Duodenal mucosa (tissue), 2 donors: ENCODE measurements around the gene DGKK.

Experiments used
- H3K27ac ChIP-seq: one replicate; pipeline ENCODE4 v1.7.0; 2013; ENCODE audit warnings: low read depth, low read length
- H3K27me3 ChIP-seq, 2 donors: one replicate each; pipeline ENCODE4 v1.7.0; 2013; ENCODE audit warnings: low read length in 2 of 2, control low read depth in 1 of 2; ENCODE audit not compliant: insufficient read depth in 2 of 2, control insufficient read depth in 1 of 2
- H3K36me3 ChIP-seq, 2 donors: one replicate each; pipeline ENCODE4 v1.7.0; 2013; ENCODE audit warnings: low read length in 2 of 2, control low read depth in 1 of 2; ENCODE audit not compliant: insufficient read depth in 2 of 2, control insufficient read depth in 1 of 2
- H3K4me1 ChIP-seq, 2 donors: one replicate each; pipeline ENCODE4 v1.7.0; 2013; ENCODE audit warnings: low read length in 2 of 2, control low read depth in 1 of 2; ENCODE audit not compliant: insufficient read depth in 2 of 2, control insufficient read depth in 1 of 2
- H3K4me3 ChIP-seq, 2 donors: one replicate each; pipeline ENCODE4 v1.7.0; 2013; ENCODE audit warnings: low read length in 2 of 2, low read depth in 1 of 2
- H3K9ac ChIP-seq, 2 donors: one replicate each; pipeline ENCODE4 v1.7.0; 2013; ENCODE audit warnings: low read length in 2 of 2, low read depth in 1 of 2
- H3K9me3 ChIP-seq, 2 donors: one replicate each; pipeline ENCODE4 v1.7.0; 2013; ENCODE audit warnings: low read length in 2 of 2, control low read depth in 1 of 2; ENCODE audit not compliant: control insufficient read depth in 1 of 2

DGKK gene

DNA sequence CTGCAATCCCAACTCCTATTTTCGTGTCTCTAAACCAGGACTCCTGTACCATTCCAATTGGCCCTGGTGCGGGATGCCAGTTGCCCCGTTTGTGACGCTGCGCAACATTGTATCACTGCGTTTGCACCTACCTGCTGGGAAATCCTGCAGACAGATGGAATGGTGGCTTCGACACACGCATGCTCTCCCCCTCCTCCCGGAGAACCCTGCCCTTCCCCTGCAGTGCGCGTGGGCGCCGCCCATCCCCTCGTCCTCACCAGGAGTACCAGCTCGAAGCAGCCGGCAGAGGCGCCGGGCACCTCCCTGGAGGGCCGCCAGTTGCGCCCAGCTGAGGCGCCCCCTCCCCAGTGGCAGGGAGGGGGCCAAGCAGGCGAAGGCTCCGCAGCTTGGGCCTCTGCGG lies 1.4 kb downstream of the DGKK start:
- no peaks in the 10 kb centered on the region for H3K36me3 ChIP-seq
- no peak overlapping the region for H3K9ac ChIP-seq
- H3K9me3 ChIP-seq, result no peaks in the 10 kb centered on the region
- H3K4me1 ChIP-seq, result no peaks in the 10 kb centered on the region
- no peak overlapping the region for H3K4me3 ChIP-seq
- H3K27me3 ChIP-seq, result peaks cover 20 to 40% of the 10 kb centered on the region in 2 donors
- H3K27ac ChIP-seq, result no peak overlapping the region

DNA sequence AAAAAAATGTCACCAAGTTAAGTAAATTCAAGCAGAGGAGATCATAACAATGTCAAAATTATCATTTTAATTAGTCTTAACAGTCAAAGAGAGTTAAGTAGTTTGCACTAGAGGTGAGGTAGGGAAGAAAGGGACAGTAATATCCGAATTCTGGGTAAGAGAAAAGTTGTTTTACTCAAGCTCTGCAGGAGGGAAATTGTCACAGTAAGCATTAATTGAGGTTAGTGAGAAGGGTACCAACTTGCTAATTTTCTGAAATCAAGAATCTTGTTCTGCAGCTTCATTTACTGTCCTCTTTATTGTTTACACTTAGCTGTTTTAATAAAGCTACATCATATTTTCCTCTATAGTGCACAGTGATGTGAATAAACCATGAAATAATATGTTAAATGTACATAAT lies 11.0 kb downstream of the DGKK start:
- H3K9me3 ChIP-seq, result no peaks in the 10 kb centered on the region

DNA sequence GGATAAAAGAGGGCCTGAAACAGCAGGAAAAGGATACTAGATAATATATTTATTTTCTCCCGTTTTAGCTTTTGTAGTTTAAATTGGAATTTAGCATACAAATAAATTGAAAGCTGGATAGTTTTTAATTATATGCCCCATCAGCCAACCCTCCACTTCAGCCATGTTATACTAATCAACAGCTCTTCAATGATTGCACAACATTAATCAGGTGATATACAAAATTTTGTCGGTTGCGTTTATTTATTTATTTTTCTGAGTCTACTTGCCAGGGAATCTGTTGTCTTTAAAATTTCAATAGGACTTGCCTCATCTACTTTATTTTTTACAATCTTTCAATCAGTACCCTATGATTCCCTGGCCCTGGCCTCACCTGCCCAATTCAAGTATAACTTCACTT lies 12.1 kb downstream of the DGKK start:
- H3K9ac ChIP-seq, result no peak overlapping the region
- H3K4me3 ChIP-seq, result no peak overlapping the region
- no peaks in the 10 kb centered on the region for H3K9me3 ChIP-seq
- no peaks in the 10 kb centered on the region for H3K4me1 ChIP-seq
- no peaks in the 10 kb centered on the region for H3K27me3 ChIP-seq
- H3K27ac ChIP-seq, result no peak overlapping the region
- H3K36me3 ChIP-seq, result no peaks in the 10 kb centered on the region

More for the DNA sequence above, 11.0 kb downstream of the DGKK start:
- Histone ChIP-seq H3K27me3 (no peaks in the 10 kb centered on the region), H3K9ac (no peak overlapping the region), H3K27ac (no peak overlapping the region), H3K4me1 (no peaks in the 10 kb centered on the region), H3K4me3 (no peak overlapping the region), H3K36me3 (no peaks in the 10 kb centered on the region)

DNA sequence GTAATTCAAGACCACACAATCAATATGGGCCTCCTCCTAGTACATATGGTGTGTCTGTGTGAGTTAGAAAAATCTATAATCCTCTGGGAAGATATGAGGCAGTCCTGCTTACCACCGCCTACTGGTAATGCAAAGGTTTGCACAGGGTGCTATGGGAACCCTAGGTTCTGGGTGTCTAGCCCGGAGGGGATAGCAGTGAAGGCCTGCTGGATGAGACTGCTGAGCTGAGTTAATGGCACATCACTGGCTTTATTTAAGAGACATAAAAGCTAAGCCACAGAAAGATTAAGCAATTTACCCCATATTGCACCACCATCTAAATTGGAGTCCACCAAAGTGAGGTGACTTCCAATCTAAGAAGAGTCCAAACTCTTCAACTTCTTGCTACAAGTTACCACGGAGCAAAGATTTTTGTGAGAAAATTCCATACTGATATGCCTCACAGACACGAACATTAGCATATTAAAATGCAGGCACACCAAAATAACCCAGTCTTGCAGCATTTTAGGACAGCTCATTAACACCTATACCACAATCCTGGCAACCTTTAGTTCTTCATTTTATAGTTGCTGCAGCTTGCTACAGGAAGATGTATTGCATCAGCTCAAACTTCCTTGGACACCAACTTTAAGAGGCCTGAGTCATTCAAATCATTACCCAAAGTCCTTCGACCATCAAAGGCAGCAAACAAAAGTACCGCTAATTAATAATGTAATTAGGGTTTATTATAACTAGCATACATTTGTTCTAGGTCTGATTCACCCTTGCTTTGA lies 13.7 kb downstream of the DGKK start:
- Histone ChIP-seq H3K36me3 (no peaks in the 10 kb centered on the region), H3K9ac (no peak overlapping the region), H3K9me3 (no peaks in the 10 kb centered on the region), H3K4me3 (no peak overlapping the region), H3K27ac (no peak overlapping the region), H3K4me1 (no peaks in the 10 kb centered on the region), H3K27me3 (no peaks in the 10 kb centered on the region)

DNA sequence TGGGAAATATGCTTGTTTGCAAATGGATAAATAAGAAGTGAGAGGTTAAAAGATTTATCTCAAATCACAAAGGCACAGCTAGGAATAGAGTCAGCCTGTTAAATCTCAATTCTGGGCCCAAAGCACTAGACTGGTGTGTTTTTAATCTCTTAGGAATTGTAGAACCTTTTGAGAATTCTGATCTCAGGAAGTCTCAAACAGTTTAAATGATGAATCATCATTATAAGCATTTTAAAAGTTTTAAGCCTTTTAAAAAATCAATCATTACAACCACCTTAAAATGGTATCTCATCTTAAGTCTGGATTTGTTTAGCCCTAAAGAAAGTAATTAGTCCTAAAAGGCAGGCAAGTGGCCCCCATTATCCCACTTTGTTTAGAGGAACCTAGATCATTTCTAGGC lies 17.8 kb downstream of the DGKK start:
- no peak overlapping the region for H3K9ac ChIP-seq
- H3K9me3 ChIP-seq, result no peaks in the 10 kb centered on the region
- no peaks in the 10 kb centered on the region for H3K4me1 ChIP-seq
- no peak overlapping the region for H3K27ac ChIP-seq
- no peaks in the 10 kb centered on the region for H3K27me3 ChIP-seq
- no peak overlapping the region for H3K4me3 ChIP-seq
- H3K36me3 ChIP-seq, result no peaks in the 10 kb centered on the region

DNA sequence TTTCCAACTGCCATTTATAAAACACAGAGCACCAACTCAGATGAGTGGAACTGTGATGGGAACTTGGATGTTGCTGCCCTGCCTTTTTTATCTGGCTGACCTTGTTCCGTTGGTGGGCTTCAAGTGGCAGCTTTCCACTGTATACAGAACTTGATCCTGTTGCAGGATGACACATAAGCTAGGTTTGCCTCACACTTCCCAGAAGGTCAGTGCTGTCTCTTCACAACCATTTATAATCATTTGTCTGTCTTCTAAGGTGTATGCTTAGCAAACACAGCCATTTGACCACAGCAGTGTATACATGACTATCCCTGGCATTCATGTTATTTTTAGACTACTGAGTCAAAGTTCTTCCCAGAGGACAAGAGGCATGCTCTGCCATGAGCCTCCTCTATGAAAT lies 20.3 kb downstream of the DGKK start:
- no peak overlapping the region for H3K27ac ChIP-seq
- H3K27me3 ChIP-seq, result no peaks in the 10 kb centered on the region
- no peak overlapping the region for H3K9ac ChIP-seq
- H3K36me3 ChIP-seq, result no peaks in the 10 kb centered on the region
- no peak overlapping the region for H3K4me3 ChIP-seq
- no peaks in the 10 kb centered on the region for H3K9me3 ChIP-seq
- no peaks in the 10 kb centered on the region for H3K4me1 ChIP-seq

DNA sequence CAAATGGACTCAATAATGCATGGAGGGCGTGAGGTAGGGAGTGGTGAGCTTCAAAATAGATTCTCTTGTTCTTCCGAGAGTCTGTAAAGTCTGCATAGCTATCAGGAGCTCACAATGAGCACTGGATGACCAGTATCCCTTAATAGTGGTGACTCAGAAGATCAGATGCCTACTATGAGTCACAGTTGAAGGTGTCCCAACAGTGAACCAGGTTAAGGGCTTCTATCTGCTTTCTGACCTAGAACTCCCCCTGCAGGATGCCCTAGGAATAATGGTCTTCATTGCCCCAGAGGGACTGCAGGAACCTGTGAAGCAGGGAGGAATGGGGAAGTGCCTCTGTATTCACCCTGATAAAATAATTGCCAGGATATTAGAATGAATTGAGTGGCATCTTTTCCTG lies 22.1 kb downstream of the DGKK start:
- Histone ChIP-seq H3K27ac (no peak overlapping the region), H3K9me3 (no peaks in the 10 kb centered on the region), H3K36me3 (no peaks in the 10 kb centered on the region), H3K4me3 (no peak overlapping the region), H3K4me1 (no peaks in the 10 kb centered on the region), H3K9ac (no peak overlapping the region), H3K27me3 (no peaks in the 10 kb centered on the region)

DNA sequence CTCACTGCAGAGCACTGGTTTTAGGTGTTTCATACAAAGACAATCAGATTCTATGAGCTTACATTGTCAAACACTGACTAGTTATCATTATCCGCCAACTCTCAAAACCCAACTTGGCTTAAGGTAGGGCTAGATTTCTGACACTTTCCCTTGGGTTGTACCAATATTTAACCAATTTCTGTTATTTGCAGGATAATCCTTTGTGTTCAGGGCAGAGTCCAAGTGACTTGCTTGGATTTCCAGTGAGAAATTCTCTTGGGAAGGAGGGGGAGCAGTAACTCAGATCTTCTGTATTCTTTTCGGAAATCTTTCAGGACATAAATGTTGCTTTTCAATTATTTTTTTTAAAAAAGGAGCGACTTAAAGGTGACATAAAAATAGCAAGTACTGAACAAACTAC lies 23.1 kb downstream of the DGKK start:
- Histone ChIP-seq H3K4me1 (no peaks in the 10 kb centered on the region), H3K36me3 (no peaks in the 10 kb centered on the region), H3K27me3 (no peaks in the 10 kb centered on the region), H3K27ac (no peak overlapping the region), H3K9ac (no peak overlapping the region), H3K9me3 (no peaks in the 10 kb centered on the region), H3K4me3 (no peak overlapping the region)

DNA sequence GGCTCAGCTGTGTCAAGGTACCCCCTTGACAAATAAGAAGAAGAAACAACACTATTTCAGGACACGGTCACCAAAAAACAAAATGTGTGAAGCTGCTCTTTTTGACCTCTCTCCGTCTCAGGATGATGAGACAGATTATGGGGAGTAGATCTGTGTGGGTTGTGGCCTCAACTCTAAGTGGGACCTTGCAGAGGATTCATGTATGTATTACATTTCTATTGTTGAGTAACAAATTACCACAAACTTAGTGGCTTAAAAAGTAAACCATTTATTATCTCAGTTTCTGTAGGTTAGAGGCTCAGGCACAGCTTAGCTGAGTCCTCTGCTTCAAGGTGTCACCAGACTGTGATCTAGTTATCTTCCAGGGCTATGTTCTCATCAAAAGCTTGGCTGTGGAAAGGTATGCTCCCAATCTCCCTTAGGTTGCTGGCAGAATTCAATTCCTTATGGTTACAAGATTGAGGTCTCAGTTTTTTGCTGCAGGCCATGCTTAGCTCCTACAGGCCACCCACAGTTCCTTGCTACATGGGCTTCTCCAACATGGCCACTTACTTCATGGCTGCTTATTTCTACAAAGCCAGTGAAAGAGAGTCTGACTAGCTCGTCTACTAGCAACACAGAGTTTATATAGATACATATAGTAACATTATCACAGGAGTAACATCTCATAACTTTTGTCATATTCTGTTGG lies 28.1 kb downstream of the DGKK start:
- Histone ChIP-seq H3K27me3 (no peaks in the 10 kb centered on the region), H3K27ac (no peak overlapping the region), H3K9ac (no peak overlapping the region), H3K4me3 (no peak overlapping the region), H3K4me1 (no peaks in the 10 kb centered on the region), H3K9me3 (no peaks in the 10 kb centered on the region), H3K36me3 (no peaks in the 10 kb centered on the region)

DNA sequence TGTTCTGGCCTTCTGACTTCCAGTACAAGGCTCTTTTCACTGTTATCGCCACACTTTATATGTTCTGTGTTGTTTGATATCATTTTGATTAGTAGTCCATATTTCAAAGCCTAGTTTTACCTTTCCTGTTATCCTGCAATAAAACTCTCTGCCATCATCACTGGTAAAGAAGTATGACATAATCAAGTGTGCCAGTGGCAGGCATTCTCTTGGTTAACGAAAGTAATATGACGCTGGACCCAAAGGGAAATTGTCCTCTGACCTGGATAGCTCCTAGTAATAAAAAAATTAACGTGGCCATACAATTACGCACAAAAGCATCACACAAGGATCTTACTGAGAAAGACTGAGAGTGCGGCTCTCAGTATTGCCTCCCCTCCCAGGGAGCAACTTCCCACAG lies 33.8 kb downstream of the DGKK start:
- H3K36me3 ChIP-seq, result no peaks in the 10 kb centered on the region
- H3K9ac ChIP-seq, result no peak overlapping the region
- H3K4me1 ChIP-seq, result no peaks in the 10 kb centered on the region
- H3K27me3 ChIP-seq, result no peaks in the 10 kb centered on the region
- H3K9me3 ChIP-seq, result no peaks in the 10 kb centered on the region
- H3K4me3 ChIP-seq, result no peak overlapping the region
- H3K27ac ChIP-seq, result no peak overlapping the region
